Calu3 (cell line): ENCODE data around the gene GNG4. TPM values are rescaled to one million over a fixed set of nuclear protein-coding genes. Genes with fewer than 3 reads are reported as not detected.
"Not testable (repeated sequence)": the region's sequence is repeated elsewhere in the genome, so short reads cannot be mapped to it uniquely, and the experiment has no call there.

Experiments
- BruUV-seq: library from RNA; stranded (reverse); fragments of 400-500 nt; replicated peaks from 2 replicates; lab custom pipeline; 2021; lab: Mats Ljungman, UMichigan
- CTCF ChIA-PET: fragments of 300-600 bp; sonication (Branson Sonifier 250); formaldehyde crosslinking; loops from one replicate; lab custom pipeline; 2022; ENCODE audit warnings: antibody characterized with exemption; lab: Charles Lee
- DNase-seq: peaks from one replicate; pipeline ENCODE4 v3.0.0; 2022
- H3K27ac Mint-ChIP-seq: one replicate; pipeline ENCODE4 v1.8.0; 2022; ENCODE audit warnings: mixed read lengths; ENCODE audit not compliant: unreplicated experiment
- H3K27me3 Mint-ChIP-seq: one replicate; pipeline ENCODE4 v1.8.0; 2022; ENCODE audit warnings: mixed read lengths; ENCODE audit not compliant: unreplicated experiment
- H3K36me3 Mint-ChIP-seq: one replicate; pipeline ENCODE4 v1.8.0; 2022; ENCODE audit warnings: mild to moderate bottlenecking, moderate library complexity, mixed read lengths; ENCODE audit not compliant: insufficient read depth, unreplicated experiment
- H3K4me1 Mint-ChIP-seq: one replicate; pipeline ENCODE4 v1.8.0; 2022; ENCODE audit warnings: mild to moderate bottlenecking, low read depth, mixed read lengths; ENCODE audit not compliant: unreplicated experiment
- H3K4me3 Mint-ChIP-seq: one replicate; pipeline ENCODE4 v1.8.0; 2022; ENCODE audit warnings: mild to moderate bottlenecking, low read depth, moderate library complexity, mixed read lengths; ENCODE audit not compliant: unreplicated experiment
- H3K9me3 Mint-ChIP-seq: one replicate; pipeline ENCODE4 v1.8.0; 2022; ENCODE audit warnings: low read depth, mixed read lengths; ENCODE audit not compliant: unreplicated experiment
- CTCF ChIP-seq: fragments of 200-600 bp; IDR thresholded peaks from one replicate; pipeline ENCODE4 v1.8.0; 2022; ENCODE audit warnings: antibody characterized with exemption; ENCODE audit not compliant: unreplicated experiment
- intact Hi-C: fragments of 100-400 bp; cut with micrococcal nuclease; formaldehyde crosslinking; loops from one replicate; pipeline ENCODE4 v1.10.0; 2022; ENCODE audit not compliant: unreplicated experiment
- total RNA-seq: library from RNA; stranded (reverse); gene quantifications from 2 replicates; pipeline ENCODE4 v1.2.3, GENCODE V29; 2022

GNG4 gene
- total RNA-seq, 1 experiment from 2014 or later: 18.4 TPM

DNA sequence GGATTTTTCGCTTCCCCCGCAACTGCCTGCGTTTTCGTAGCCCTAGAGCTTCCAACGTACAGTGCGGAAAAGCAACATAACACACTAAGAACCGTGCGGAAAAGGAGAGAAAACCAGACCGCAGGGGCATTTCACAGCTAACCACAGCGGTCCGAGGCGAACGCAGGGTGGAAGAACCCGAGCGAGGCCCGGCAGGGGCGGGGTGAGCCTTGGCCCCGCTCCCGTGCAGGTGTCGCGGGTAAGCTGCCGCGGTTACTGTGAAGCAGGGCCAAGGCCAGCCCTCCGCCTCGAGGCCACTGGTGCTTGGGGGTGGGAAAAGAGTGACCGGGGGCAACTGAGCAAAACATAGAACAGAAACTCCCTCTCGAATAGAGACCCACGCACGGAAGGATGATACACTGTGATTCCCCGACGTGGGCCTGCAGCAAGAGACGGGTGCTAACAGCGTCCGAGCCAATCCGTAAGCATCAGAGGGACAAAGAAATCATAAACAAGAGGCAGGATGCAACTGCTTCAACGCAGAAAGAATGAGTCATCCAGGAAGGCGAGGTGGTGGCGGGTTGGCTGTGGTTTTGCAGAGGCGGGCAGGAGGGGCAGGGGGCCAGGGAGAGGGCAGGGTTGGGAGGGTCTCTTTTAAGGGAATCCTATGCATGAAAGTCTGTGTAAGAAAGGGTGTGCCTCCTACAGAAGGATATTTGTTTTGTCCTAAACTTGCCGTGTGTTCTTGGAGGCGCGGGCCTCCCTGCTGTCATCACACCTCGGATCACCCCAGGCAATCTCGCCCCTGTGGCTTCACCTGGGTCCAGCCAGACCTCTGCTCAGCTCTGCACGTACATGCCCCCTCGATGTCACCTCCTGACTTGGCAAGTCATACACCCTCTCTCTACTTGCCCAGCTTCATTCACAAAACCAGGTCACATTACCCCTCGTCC, 7.3 kb downstream of the GNG4 start:
- H3K36me3 Mint-ChIP-seq: peaks cover 15% of the 10 kb centered on the region
- H3K27me3 Mint-ChIP-seq: no peaks in the 10 kb centered on the region
- intact Hi-C loops: no loop called here
- H3K27ac Mint-ChIP-seq: peak overlapping the region; percentile 45
- DNase-seq: peak; percentile 71
- peak overlapping the region; percentile 72 for H3K4me3 Mint-ChIP-seq
- no peaks in the 10 kb centered on the region for H3K9me3 Mint-ChIP-seq
- no peak for TF ChIP-seq CTCF
- BruUV-seq: no TSS peak
- H3K4me1 Mint-ChIP-seq: peaks cover 24% of the 10 kb centered on the region
- CTCF ChIA-PET: interaction anchor here (0.8 to 1.3 kb wide), 2 partner anchors 12 to 138 kb away, joined by 3 read pairs; partner anchors contain the start of gene B3GALNT2

DNA sequence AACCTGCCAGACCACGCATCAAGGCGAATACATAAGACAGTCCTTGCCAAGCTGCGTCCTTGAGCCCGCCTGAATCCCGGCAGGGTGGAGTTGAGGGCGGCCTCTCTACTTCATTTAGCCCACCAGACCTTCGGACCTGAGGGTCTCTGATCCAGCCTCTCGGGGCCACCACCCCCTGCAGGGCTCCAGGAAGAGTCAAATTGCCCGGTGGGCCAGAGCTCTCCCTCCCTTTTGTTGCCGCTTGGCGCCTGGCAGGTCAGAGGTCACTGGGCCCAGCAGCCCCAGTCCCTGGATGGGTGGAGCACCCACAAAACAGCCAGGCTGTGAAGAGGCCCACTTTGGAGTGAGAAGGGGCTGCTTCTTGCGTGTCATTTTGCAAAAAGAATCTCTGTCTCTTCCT, 9.0 kb downstream of the GNG4 start:
- H3K27ac Mint-ChIP-seq: no peak overlapping the region
- CTCF ChIA-PET: no interaction called here
- H3K9me3 Mint-ChIP-seq: no peaks in the 10 kb centered on the region
- H3K4me1 Mint-ChIP-seq: peaks cover 24% of the 10 kb centered on the region
- DNase-seq: no peak
- no peak overlapping the region for H3K4me3 Mint-ChIP-seq
- H3K27me3 Mint-ChIP-seq: no peaks in the 10 kb centered on the region
- intact Hi-C loops: no loop called here
- TF ChIP-seq CTCF: no peak
- peaks cover 15% of the 10 kb centered on the region for H3K36me3 Mint-ChIP-seq
- no TSS peak for BruUV-seq

DNA sequence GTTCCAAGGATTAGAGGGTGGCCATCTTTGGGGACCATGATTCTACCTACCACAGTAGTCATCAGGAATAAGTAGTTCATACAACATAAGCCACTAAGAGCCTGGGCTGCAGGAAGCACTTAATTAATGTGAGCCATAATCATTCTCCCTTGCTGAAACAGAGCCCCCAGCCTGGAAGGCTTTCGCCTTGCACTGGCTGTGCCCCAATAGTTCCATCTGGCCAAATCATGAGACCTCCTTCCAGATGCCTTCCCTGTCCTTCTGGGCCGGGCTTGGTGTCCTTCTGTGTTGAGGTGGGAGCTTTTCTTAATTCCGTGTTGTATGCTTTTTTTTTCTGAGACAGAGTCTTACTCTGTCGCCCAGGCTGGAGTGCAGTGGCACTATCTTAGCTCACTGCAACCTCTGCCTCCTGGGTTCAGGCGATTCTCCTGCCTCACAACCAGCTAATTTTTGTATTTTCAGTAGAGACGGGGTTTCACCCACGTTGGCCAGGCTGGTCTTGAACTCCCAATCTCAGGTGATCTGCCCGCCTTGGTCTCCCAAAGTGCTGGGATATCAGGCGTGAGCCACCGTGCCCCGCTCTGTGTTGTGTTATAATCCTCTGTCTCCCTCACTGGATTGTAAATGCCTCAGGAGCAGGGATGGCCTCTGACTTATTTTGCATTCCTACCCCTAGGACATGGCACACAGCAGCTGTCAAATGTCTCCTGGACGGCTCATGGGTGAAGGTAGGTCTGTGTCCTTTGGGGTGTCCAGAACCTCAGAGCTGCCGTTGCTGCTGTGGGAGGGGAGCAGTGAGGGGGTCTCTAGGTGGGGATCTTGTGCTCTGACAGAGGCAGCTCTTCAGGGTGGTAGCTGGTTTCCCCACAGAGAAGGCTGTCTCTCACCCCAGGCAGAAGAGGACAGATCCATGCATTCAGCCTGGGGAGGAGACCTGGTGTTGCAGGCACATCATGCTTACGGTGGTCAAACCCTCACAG, 10.1 kb downstream of the GNG4 start:
- no peaks in the 10 kb centered on the region for H3K9me3 Mint-ChIP-seq
- H3K27me3 Mint-ChIP-seq: no peaks in the 10 kb centered on the region
- H3K4me3 Mint-ChIP-seq: no peak overlapping the region
- no peak for TF ChIP-seq CTCF
- peaks cover 24% of the 10 kb centered on the region for H3K4me1 Mint-ChIP-seq
- DNase-seq: no peak
- H3K36me3 Mint-ChIP-seq: peaks cover 15% of the 10 kb centered on the region
- no TSS peak for BruUV-seq
- CTCF ChIA-PET: no interaction called here
- intact Hi-C loops: no loop called here
- H3K27ac Mint-ChIP-seq: no peak overlapping the region

DNA sequence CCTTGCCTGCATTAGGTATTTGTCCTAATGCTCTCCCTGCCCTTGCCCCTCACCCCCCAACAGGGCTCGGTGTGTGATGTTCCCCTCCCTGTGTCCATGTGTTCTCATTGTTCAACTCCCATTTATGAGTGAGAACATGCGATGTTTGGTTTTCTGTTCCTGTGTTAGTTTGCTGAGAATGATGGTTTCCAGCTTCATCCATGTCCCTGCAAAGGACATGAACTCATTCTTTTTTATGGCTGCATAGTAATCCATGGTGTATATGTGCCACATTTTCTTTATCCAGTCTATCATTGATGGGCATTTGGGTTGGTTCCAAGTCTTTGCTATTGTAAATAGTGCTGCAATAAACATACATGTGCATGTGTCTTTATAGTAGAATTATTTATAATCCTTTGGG, 11.0 kb downstream of the GNG4 start:
- intact Hi-C loops, BruUV-seq, H3K9me3 Mint-ChIP-seq, H3K4me3 Mint-ChIP-seq, DNase-seq, H3K27ac Mint-ChIP-seq, H3K27me3 Mint-ChIP-seq: not testable (repeated sequence)
- CTCF ChIA-PET: interaction anchor here (0.7 to 1.0 kb wide), 2 partner anchors 10 to 1474 kb away, joined by 3 read pairs; no protein-coding TSS in a partner anchor
- Mint-ChIP-seq H3K4me1 (peaks cover 22% of the 10 kb centered on the region), H3K36me3 (peaks cover 15% of the 10 kb centered on the region)
